C4-2B (cell line): ENCODE results near the gene STKLD1.

ENCODE experiments used
- CTCF ChIP-seq: fragments of 450-650 bp; conservative IDR thresholded peaks from 2 replicates; pipeline ENCODE4 v1.5.1; 2017; ENCODE audit warnings: mild to moderate bottlenecking
- ZFX ChIP-seq: fragments of 450-650 bp; IDR thresholded peaks from 2 replicates; pipeline ENCODE4 v1.6.1; 2017

GRCh38 chr9:133429214-133429613, 53.0 kb downstream of the STKLD1 start:
- TF ChIP-seq CTCF (no peak), ZFX (no peak)
